Measurements from ENCODE around the gene OR10D3.

The OR10D3 gene

DNA sequence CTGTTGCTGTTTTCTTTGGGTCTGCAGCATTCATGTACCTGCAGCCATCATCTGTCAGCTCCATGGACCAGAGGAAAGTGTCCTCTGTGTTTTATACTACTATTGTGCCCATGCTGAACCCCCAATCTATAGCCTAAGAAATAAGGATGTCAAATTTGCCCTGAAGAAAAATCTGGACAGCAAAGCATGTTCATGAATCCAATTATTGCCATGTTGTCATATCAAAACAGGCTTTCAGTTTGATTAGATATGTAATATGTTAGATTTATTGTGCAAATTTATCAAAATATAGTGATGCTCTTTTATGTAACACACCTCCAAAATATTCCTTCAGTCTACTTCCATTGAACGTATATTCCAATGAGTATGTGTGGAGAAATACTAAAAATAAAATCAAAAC, 42.3 kb downstream of the OR10D3 start:
- H3K4me3 ChIP-seq (ENCODE audit: low read depth, low read length): no peak overlapping the region
- TF ChIP-seq, protein P1, sequence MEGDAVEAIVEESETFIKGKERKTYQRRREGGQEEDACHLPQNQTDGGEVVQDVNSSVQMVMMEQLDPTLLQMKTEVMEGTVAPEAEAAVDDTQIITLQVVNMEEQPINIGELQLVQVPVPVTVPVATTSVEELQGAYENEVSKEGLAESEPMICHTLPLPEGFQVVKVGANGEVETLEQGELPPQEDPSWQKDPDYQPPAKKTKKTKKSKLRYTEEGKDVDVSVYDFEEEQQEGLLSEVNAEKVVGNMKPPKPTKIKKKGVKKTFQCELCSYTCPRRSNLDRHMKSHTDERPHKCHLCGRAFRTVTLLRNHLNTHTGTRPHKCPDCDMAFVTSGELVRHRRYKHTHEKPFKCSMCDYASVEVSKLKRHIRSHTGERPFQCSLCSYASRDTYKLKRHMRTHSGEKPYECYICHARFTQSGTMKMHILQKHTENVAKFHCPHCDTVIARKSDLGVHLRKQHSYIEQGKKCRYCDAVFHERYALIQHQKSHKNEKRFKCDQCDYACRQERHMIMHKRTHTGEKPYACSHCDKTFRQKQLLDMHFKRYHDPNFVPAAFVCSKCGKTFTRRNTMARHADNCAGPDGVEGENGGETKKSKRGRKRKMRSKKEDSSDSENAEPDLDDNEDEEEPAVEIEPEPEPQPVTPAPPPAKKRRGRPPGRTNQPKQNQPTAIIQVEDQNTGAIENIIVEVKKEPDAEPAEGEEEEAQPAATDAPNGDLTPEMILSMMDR (IDR thresholded peaks at IDR 0.05; ENCODE audit: low read depth, low read length): no peak

DNA sequence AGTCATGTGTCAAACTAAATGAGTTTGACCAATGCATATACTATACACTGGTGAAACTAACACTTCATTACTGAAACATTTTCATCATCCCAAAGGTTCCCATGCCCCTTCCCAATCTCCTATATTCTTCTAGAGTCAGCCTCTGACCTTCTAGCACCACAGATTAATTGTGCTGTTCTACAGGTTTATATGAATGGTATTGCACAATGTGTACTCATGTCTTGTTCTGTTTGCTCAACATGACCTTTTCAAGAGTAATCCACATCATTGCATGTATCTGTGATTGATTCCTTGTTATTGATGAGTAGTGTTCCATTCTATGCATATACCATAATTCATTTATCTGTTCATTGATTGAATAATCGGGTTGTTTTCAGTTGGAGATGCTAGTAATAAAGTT, 50.2 kb downstream of the OR10D3 start:
- no peak overlapping the region for H3K4me3 ChIP-seq (ENCODE audit: low read depth, low read length)
- TF ChIP-seq, protein P1 (IDR thresholded peaks at IDR 0.05; ENCODE audit: low read depth, low read length): no peak
